ENCODE data around the gene CDH4.

Gene CDH4

DNA sequence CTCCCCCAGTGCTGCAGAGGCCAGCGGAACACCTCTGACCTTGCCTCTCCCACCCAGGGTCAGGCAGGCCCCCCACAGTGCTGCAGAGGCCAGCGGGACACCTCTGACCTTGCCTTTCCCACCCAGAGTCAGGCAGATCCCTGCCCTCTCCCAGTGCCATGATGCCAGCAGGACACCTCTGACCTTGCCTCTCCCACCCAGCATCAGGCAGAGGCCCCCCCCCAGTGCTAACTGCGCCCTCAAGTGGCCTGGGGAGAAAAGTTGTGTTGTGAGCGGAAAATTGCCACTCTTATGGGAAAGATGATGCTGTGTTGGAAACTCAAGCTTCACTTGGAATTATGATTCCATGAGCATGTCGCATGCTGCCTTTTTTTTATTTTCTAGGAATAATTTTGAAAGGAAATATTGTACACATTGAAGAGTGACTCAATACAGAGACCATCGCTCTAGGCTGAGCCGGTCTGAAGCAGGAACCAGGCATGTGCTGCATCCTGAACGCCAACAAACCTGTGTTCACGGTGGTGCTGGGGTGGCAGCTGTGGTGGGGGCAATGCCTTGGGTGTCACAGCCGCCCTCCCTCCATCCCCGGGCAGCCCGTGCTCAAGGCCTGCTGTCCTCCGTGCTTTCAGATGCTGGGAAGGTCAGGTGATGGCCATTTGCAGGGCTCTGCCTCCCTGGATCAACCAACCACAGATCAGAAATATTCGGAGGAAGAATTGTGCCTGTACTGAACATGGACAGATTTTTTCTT is 98.6 kb downstream of the CDH4 start:
- Histone ChIP-seq H3K4me3 (no peak overlapping the region), H3K27ac (no peak overlapping the region)

DNA sequence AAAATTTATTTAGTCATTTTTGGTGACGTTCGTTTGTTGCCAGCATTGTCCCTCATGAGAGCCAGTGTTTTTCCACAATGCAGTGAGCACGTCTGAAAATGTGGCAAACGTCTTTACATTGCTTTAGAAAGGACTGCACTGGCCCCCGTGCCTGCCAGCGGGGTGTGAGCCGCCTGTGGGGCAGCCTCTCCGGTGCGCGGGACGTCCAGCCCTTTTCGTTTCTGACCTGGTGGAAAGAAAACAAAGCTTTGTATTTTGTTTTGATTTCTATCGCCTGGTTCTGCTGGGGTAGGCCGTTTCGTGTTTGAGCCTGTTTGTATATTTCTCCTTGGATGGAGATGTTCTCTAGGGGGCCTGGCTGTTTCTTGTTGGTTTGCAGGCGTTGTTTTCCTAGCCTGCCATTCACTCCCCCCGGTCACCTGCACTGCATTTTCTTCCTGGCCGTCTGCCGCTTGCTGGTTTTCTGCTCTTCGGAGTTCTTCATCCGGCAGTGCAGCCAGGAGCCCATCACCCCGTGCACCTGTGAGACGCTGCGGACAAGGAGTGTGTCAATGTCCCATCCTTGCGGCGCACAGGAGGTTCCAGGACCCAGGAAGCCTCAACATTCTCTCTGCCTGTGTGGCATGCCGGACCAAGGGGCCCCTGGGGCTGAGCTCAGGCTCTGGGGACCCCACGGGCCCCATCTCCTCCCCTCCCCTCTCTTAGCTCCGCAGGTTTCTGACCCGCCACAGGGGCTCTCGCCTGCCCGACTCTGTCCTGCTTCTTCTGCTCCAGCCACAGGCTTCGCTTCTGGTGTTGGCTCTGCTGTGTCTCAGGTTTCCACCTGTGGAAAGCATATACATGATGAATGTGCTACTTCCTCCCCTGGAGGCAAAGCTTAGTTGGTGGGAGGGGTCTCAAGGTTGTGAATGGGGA is 100.5 kb downstream of the CDH4 start:
- no peak overlapping the region for H3K27ac ChIP-seq
- no peak overlapping the region for H3K4me3 ChIP-seq

DNA sequence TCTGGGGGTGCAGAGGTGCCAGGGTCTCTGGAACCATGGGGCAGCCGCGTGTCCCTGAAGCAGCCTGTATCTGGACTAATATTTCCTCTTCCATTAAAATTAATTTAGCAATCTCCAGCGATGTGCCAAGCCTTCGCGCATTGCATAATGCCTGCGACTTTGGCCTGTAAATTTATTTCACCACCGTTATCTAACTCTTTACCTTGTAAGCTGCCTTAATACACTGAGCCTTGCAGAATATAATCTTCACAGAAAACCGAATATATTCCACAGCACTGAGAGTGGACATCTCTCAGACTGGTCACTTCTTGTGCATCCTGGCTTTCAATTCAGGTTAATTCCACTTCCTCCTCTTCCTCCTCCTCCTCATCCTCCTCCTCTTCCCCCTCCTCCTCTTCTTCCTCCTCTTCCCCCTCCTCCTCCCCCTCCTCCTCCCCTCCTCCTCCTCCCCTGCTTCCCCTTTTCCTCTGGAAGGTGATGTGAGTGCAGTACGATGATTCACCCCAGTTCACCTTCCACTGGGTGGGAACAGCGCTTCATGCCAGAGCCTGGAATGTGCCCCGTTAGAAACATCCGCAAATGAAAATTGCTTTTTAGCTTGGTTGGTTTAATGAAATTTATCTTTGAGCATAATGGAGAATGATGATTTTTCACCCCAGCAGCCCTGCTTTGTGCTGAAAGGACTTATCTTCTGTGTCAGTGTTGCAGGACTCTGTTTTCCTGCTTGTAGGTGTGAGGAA is 101.4 kb downstream of the CDH4 start:
- Histone ChIP-seq H3K4me3 (no peak overlapping the region), H3K27ac (no peak overlapping the region)

DNA sequence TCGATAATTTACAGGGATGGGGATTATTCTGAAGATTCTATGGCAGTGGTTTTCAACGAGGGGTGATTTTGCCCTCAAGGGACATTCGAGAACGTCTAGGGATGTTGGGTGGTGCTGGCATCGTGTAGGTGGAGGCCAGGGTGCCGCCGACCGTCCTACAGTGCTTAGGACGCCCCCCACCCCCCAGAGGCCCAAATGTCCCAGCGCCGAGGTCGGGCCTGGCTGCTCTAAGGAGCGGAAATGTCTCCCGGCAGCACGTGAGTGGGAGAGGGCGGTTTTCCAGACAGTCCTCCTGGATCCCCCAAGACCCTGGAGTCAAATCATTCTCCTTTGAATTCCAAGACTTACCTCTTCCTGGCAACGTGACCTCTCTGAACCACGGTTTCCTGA is 101.9 kb downstream of the CDH4 start:
- Histone ChIP-seq H3K4me3 (no peak overlapping the region), H3K27ac (no peak overlapping the region)

DNA sequence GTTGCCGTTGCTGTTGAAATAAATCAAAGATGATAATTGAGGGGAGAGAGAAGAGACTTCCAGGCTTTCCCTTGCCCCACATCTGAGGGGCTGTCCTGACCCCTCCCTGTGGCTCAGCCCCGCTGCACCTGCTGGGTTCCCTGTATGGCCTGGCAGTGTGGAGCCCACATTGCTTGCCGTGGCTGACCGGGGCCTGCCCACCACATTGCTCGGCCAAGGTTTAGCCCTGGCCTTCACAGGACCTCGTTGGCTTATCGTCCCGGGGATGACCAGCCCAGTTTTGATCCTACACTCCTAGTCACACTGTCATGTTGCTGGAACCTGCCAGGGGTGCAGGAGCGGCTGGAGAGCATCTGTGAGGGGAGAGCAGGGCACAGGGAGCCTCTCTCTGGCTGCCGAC is 102.4 kb downstream of the CDH4 start:
- no peak overlapping the region for H3K4me3 ChIP-seq

DNA sequence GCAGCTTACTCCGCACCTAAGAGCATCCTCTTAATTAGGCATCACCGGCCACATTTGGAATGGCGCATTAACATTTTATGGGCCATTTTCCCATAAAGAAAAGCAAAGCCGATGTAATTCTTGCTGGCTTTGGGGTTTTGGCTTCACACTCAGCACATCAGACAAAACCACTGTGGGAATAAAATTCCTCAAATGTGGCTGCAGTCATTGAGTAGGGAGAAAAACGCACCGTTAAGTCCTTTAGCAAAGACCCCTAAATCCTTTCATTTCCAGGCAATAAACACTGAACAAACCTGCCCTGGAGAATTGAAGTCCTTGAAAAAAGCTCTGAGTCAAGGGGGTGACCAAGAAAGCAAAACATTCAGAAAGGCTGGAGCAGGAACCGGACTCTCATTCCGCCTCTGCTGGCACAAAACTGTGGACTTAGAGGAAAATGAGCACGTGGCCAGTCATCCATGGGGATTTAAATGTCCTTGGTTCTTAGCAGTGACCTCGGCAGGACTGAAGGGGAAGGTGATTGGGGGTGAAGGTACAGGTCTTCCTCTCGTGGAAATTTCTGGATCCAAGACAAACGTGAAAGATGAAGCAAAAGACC is 102.9 kb downstream of the CDH4 start:
- no peak overlapping the region for H3K4me3 ChIP-seq
- no peak overlapping the region for H3K27ac ChIP-seq

More for the DNA sequence above, 102.4 kb downstream of the CDH4 start:
- no peak overlapping the region for H3K27ac ChIP-seq

DNA sequence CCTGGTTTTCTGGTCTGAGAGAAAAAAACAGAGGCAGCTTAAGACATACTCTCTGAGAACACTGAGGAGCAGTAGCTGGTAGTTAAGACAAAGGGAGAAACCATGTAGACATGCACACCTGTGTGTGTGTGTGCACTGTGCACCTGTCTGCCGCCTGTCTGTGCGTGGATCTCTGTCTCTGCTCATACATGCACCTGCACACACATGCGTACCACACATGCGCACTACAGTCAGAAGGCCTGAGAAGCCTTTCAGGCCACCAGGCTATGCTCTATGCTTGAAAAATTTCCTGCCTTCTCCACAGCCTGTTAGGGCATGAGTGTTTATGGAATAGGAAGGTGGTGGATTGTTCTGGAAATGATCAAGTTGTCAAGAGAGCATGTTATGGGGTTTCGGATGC is 103.5 kb downstream of the CDH4 start:
- no peak overlapping the region for H3K4me3 ChIP-seq
- no peak overlapping the region for H3K27ac ChIP-seq

DNA sequence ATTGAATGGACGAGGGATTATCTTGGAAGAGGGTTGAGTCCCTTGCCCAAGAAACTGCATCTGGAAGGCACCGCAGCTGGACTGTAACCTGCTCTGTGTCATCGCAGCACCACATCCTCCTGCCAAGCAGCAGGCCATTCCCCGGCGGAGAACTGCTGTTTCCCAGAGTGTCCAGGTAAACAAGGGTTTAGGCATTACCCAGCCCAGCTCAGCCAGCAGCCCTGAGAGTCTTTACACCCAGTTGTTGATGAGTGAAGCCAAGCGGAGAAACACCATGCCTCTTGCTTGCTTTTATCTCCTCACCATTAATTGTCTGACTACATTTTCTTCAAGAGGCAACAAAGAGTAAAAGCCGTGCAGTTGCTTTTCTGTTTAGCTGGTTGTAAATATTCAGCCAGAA is 104.1 kb downstream of the CDH4 start:
- no peak overlapping the region for H3K4me3 ChIP-seq

DNA sequence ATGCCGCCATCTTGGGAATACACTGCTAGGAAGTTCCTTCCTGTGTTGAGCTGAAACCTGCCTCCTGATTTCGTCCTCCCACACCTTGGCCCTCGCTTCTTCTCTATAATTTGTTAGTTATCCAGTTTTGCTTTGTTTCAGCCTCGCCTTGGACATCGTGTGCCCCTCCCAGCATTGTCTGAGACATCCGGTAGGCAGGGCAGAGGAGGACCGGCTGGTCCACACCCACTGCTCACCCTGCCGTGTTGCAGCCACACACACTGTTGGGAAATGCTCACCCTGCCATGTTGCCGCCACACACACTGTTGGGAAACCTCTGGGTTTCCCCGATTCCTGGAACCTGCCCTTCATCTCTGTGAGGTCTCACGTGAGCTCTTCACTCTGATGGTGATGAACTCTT is 105.1 kb downstream of the CDH4 start:
- Histone ChIP-seq H3K4me3 (no peak overlapping the region), H3K27ac (no peak overlapping the region)

More for the DNA sequence above, 104.1 kb downstream of the CDH4 start:
- no peak overlapping the region for H3K27ac ChIP-seq

DNA sequence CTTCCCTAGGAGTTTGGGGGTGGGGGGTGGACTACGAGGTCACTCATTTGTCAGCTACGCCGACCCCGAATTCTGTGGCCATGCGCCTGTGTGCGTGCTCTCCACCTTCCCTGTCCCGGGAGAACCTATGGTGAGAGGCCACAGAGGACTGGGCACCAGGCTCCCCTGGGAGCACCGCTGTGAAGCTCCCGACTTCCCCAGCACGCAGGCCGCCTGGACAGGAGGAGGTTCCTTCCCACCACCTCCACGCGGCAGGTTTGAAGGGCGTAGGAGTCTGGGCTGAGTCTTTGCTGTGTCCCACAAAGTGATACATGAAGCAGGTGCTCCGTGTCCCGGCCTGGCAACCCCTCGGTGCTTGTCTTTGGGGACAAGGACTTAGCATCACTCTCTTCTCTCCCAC is 107.2 kb downstream of the CDH4 start:
- no peak overlapping the region for H3K27ac ChIP-seq
- H3K4me3 ChIP-seq: no peak overlapping the region

DNA sequence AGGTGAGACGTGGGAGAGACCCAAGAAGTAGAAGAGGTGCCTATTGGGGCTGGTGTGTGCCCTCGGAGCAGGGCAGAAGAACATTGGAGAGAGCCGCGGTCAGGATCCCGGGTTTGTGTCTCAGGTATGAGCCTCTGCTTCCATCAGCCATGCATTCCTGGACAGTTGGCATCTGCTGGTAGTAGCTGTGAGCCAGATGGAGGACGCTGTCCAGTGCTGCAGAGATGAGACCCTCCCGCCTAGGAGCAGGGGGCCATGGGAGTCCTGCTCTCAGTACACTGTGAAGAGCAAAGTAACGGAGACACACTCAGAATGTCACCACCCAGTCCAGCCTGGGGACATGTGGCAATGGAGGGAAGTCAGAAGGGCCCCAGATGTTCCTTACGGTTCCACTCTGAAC is 108.2 kb downstream of the CDH4 start:
- Histone ChIP-seq H3K27ac (no peak overlapping the region), H3K4me3 (no peak overlapping the region)

DNA sequence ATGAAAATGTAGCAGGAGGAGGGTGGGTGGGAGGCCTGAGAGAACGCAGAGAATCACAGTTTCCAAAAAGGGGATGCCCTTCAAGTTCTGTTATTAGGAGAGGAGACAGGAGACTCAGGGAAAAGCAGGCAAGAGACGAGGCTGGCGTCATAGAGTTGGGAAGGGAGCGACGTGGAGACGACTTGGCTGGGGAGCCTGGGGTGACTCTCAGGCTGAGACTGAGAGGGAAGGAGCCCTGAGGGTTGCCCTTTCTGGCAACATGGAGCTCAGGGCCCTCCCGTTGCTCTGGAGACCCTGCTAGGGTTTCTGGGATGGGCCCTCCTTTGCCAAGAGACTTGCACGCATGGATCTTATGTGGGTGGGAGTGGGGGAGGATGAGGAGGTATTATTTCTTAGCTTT is 108.9 kb downstream of the CDH4 start:
- H3K27ac ChIP-seq: no peak overlapping the region
- H3K4me3 ChIP-seq: no peak overlapping the region

DNA sequence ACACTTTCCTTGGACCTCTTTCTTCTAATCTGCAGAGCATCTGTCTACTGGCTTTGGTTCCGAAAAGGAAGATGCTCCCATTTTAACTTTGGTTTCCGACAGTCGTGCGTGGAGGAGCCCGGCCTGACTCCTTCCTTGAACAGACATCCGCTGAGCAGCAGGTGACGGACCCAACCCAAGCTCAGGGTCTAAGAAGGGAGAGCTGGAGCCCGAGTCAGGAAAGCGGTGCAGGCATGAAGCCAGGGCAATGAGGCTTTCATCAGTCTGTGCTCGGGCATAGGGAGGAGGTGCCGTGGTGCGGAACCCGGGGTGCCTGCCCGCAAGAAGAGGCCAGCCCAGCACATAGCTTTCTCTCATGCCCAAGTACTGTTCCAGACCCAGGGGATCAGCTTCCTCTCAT is 109.4 kb downstream of the CDH4 start:
- no peak overlapping the region for H3K27ac ChIP-seq
- no peak overlapping the region for H3K4me3 ChIP-seq

DNA sequence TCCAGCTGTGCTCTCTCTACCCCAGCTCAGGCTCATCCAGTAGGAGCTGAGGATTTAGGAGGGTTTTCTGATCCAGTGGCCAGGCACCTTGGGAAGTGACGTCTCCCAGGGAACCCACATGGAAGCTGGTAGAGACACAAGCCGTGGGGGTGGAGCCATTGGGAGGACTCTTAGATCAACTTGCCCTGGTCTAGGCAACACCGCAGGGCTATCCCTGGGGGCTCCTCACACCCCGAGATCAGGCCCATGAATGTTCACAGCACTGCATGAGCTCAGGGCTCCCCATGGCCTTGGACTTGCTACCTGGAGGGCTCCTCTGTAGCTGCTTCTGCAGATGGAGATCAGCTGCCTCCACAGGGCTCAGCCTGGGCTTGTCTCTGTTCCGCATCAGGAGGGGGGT is 112.1 kb downstream of the CDH4 start:
- Histone ChIP-seq H3K27ac (no peak overlapping the region), H3K4me3 (no peak overlapping the region)

DNA sequence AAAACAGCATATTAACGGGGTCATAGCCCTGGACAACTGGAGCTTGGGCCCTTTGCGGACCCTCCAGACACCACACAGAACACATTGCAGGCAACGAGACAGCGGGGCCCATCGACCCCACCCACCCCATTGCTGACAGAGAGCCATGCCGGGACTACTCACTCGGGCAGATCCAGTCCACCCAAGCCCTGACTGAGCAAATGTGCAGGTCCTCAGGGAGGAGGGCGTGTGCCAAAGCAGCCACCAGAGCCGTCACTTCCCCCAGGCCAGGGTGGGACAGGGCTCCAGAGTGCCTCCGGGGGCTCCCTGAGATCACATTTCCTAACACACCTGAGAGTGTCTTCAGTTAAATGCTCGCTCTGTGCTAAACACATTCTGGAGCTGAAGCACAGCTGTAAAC is 114.9 kb downstream of the CDH4 start:
- no peak overlapping the region for H3K4me3 ChIP-seq
- H3K27ac ChIP-seq: no peak overlapping the region

DNA sequence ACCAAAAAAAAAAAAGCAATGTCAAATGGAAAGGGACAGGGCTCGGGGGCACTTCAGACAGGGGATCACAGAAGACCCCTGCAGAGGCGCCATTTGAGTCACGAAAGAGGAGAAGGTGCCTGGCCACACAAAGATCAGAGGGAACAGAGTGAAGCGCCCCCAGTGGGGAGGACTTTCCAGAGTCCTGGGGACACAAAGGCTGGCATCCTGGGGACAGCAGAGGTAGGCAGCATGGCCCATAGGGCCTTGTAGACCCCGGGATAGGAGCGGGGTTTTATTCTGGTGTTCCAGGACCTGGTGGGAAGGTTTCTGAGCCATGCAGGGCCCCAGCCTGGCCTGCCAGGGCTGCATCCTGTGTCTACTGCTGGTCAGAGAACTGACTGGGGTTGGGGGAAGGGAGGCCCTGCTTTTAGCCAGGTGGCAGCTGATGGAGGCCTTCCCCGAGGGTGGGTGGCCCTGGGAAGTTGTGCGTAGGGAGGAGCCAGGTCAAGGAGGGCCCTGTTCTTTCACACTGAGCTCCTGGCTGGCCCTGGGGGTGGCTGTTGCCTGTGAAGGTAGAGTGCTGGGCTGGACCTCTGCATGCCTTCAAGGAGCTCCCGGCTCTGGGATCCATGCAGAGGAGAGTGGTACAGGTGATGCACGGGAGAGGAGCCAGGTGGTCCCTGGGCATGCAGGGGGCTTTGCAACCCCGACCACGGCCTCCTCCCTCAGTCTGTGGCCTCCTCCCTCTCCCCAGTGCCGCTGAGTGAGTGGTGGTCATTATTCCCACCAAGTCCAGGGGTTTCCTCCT is 117.9 kb downstream of the CDH4 start:
- H3K27ac ChIP-seq: no peak overlapping the region
- H3K4me3 ChIP-seq: no peak overlapping the region

DNA sequence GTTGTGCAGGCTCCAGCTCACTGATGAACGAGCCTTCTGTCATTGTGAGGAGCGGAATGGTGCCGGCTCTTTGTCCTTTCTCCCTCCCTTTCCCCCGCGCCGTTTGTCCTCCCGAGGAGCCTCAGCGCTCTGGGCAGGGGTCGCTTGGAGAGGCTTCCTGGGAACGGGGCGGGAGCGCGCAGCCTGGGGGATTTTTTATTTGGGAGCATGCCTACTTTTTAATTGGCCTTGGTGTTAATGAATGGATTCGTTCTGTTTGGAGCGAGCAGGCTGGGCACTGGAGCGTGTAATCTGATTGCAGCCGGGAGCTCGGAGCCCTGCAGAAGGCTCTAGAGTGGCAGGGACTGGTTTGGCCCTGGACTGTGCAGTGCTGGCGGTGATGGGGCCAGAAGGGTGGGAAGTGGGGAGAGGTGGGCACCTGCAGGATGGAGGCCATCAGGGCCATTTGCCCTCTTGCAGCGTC is 118.8 kb downstream of the CDH4 start:
- H3K4me3 ChIP-seq: no peak overlapping the region
- no peak overlapping the region for H3K27ac ChIP-seq

DNA sequence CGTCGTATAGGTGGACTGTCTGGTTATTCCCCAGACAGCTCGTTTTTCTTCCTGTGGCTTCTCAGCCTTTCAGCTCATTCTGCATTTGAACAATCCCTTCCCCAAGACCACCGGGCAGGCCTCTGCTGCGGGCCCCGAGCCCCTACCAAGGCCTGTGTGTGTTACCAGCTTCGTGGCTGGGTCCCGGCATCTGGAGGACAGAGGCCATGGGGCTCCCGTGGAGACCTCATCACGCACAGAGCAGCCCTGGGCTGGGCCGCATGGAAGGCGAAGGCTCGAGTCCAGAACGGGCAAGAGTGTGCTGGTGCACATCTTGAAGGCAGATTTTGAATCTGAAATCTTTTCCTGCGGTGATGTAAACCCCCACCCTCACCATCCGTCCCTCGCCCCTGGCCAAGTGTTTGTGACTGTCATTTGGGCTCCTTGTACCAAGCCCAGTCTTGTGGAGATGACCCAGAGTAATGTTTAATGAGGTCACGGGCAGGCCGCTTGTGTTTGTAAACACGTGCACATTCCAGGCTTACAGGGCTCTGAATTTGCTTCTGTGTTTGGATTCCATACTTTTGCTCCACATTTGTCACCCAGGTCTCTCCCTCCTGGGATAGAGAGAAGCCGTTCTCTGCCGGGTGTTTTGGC is 119.6 kb downstream of the CDH4 start:
- H3K27ac ChIP-seq: no peak overlapping the region
- H3K4me3 ChIP-seq: no peak overlapping the region
